CD4-positive, alpha-beta memory T cell (primary cell): ENCODE results near the gene ADGRL3. TPM values are rescaled to one million over a fixed set of nuclear protein-coding genes. Genes with fewer than 3 reads are reported as not detected.
A peak's percentile ranks its signal among the peaks of the same experiment; 100 is the strongest.

Source experiments
- CTCF ChIA-PET: fragments of 350-600 bp; sonication (Branson Sonifier 250); formaldehyde crosslinking; loops from one replicate; lab custom pipeline; 2021; ENCODE audit warnings: inconsistent platforms; ENCODE audit not compliant: partially characterized antibody; lab: Charles Lee
- POLR2A ChIA-PET: fragments of 350-600 bp; sonication (Branson Sonifier 250); formaldehyde crosslinking; loops from one replicate; lab custom pipeline; 2021; ENCODE audit not compliant: partially characterized antibody; lab: Charles Lee
- DNase-seq, 5 donors: peaks; one replicate each; pipeline versions ENCODE4 v3.0.0 to v3.0.0-alpha.2; 2020 to 2022; ENCODE audit warnings: mixed read lengths in 1 of 5
- H3K27ac ChIP-seq: one replicate; pipeline ENCODE4 v1.7.0; 2013; ENCODE audit warnings: low read depth, low read length
- H3K27me3 ChIP-seq: 2 replicates; pipeline ENCODE4 v1.7.0; 2013; ENCODE audit warnings: mild to moderate bottlenecking, low read length, moderate library complexity; ENCODE audit not compliant: insufficient read depth
- H3K36me3 ChIP-seq: 2 replicates; pipeline ENCODE4 v1.7.0; 2013; ENCODE audit warnings: mild to moderate bottlenecking, low read length, moderate library complexity; ENCODE audit not compliant: insufficient read depth
- H3K4me1 ChIP-seq: 2 replicates; pipeline ENCODE4 v1.7.0; 2013; ENCODE audit warnings: mild to moderate bottlenecking, low read length, moderate library complexity; ENCODE audit not compliant: insufficient read depth
- H3K4me3 ChIP-seq, 2 donors: one replicate each; pipeline ENCODE4 v1.7.0; 2013; ENCODE audit warnings: low read length in 2 of 2, mild to moderate bottlenecking in 1 of 2
- H3K9me3 ChIP-seq, 2 donors: one replicate each; pipeline ENCODE4 v1.7.0; 2013; ENCODE audit warnings: low read length in 2 of 2, control low read depth in 1 of 2; ENCODE audit not compliant: control insufficient read depth in 1 of 2
- H3K27ac Mint-ChIP-seq, 7 donors: one replicate each; pipeline ENCODE4 v1.8.0; 2020 to 2021; ENCODE audit warnings: mixed read lengths in 7 of 7, mild to moderate bottlenecking in 6 of 7, inconsistent platforms in 3 of 7, moderate library complexity in 3 of 7
- H3K27me3 Mint-ChIP-seq, 2 donors: one replicate each; pipeline ENCODE4 v1.8.0; 2020 to 2021; ENCODE audit warnings: mixed read lengths in 2 of 2
- H3K36me3 Mint-ChIP-seq, 2 donors: one replicate each; pipeline ENCODE4 v1.8.0; 2020 to 2021; ENCODE audit warnings: mixed read lengths in 2 of 2, inconsistent platforms in 1 of 2, mild to moderate bottlenecking in 1 of 2
- H3K4me1 Mint-ChIP-seq, 4 donors: one replicate each; pipeline ENCODE4 v1.8.0; 2020 to 2021; ENCODE audit warnings: mixed read lengths in 4 of 4, mild to moderate bottlenecking in 1 of 4
- H3K4me3 Mint-ChIP-seq, 8 donors: one replicate each; pipeline ENCODE4 v1.8.0; 2020 to 2021; ENCODE audit warnings: mixed read lengths in 8 of 8, mild to moderate bottlenecking in 7 of 8, moderate library complexity in 6 of 8, inconsistent platforms in 3 of 8
- H3K9me3 Mint-ChIP-seq, 8 donors: one replicate each; pipeline ENCODE4 v1.8.0; 2020 to 2021; ENCODE audit warnings: mixed read lengths in 8 of 8, mild to moderate bottlenecking in 5 of 8, inconsistent platforms in 3 of 8, moderate library complexity in 1 of 8
- intact Hi-C: fragments of 100-400 bp; cut with micrococcal nuclease; formaldehyde crosslinking; loops from one replicate; pipeline ENCODE4 v1.15.1; 2023
- polyA plus RNA-seq, 2 donors: library from polyadenylated mRNA; unstranded; fragments of 300-500 nt; fragmentation: Illumina TruSeq; gene quantifications; one replicate each; pipeline ENCODE4 v1.2.3, GENCODE V29; 2021
- total RNA-seq, 2 experiments: library from RNA; stranded (reverse); gene quantifications; one replicate each; pipeline ENCODE4 v1.2.3, GENCODE V29; 2021

ADGRL3 gene
- total and polyA plus RNA-seq, 4 experiments from 2014 or later = not detected

DNA sequence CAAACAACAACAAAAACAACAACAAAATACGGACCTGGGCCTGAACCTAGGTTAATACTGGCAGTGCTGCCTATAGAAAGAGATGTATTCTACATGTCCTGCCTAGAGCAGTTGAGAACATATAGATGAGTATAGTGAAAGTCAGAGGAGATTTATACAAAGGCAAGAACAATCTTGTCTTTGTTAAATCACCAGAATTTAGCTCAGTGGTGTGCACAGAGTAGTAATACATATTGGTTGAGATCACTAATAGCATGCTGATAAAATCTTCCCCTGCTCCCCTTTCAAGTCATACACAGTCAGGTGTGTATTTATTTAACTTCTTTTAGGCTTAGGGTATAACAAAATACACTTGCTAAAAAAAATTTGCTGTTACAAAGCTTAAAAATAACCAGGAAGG lies 247.8 kb downstream of the ADGRL3 start:
- no peaks in the 10 kb centered on the region for H3K36me3 ChIP-seq
- intact Hi-C loops = no loop called here
- ChIA-PET CTCF (interaction anchor here (0.8 kb wide), 1 partner anchor 14 kb away, joined by 3 read pairs; no protein-coding TSS in a partner anchor), POLR2A (no interaction called here)
- H3K27ac ChIP-seq = no peak overlapping the region
- no peaks in the 10 kb centered on the region for H3K27me3 ChIP-seq
- Mint-ChIP-seq H3K9me3 (peaks cover 0 to 20% (median 3%) of the 10 kb centered on the region in 8 donors), H3K27me3 (no peaks in the 10 kb centered on the region), H3K36me3 (no peaks in the 10 kb centered on the region), H3K4me3 (no peak overlapping the region), H3K27ac (no peak overlapping the region), H3K4me1 (no peaks in the 10 kb centered on the region)
- DNase-seq = no peak
- no peaks in the 10 kb centered on the region for H3K4me1 ChIP-seq
- H3K9me3 ChIP-seq = no peaks in the 10 kb centered on the region
- H3K4me3 ChIP-seq = no peak overlapping the region

- H3K4me1 Mint-ChIP-seq = no peaks in the 10 kb centered on the region
- Histone ChIP-seq H3K4me1 (no peaks in the 10 kb centered on the region), H3K27ac (no peak overlapping the region), H3K9me3 (no peaks in the 10 kb centered on the region), H3K27me3 (no peaks in the 10 kb centered on the region), H3K36me3 (no peaks in the 10 kb centered on the region), H3K4me3 (no peak overlapping the region)
- ChIA-PET POLR2A (no interaction called here), CTCF (no interaction called here)
- H3K36me3 Mint-ChIP-seq = no peaks in the 10 kb centered on the region
- intact Hi-C loops = no loop called here
- no peaks in the 10 kb centered on the region for H3K27me3 Mint-ChIP-seq
- H3K9me3 Mint-ChIP-seq = peaks cover 0 to 18% (median 2%) of the 10 kb centered on the region in 8 donors
- no peak overlapping the region for H3K4me3 Mint-ChIP-seq
- no peak overlapping the region for H3K27ac Mint-ChIP-seq
- no peak for DNase-seq
These were observed 251.8 kb downstream of the ADGRL3 start for GRCh38 chr4:61451935-61452334.

- DNase-seq = no peak
- Mint-ChIP-seq H3K27ac (no peak overlapping the region), H3K9me3 (peaks cover 0 to 25% (median 10%) of the 10 kb centered on the region in 8 donors), H3K36me3 (no peaks in the 10 kb centered on the region), H3K4me3 (no peak overlapping the region), H3K4me1 (no peaks in the 10 kb centered on the region), H3K27me3 (no peaks in the 10 kb centered on the region)
- Histone ChIP-seq H3K27me3 (no peaks in the 10 kb centered on the region), H3K4me3 (no peak overlapping the region), H3K9me3 (peaks cover 0 to 3% of the 10 kb centered on the region in 2 donors), H3K36me3 (no peaks in the 10 kb centered on the region), H3K27ac (no peak overlapping the region), H3K4me1 (no peaks in the 10 kb centered on the region)
- CTCF ChIA-PET = interaction anchor here (1.3 kb wide), 1 partner anchor 14 kb away, joined by 3 read pairs; no protein-coding TSS in a partner anchor
- intact Hi-C loops = no loop called here
- POLR2A ChIA-PET = no interaction called here
These were observed 261.8 kb downstream of the ADGRL3 start for GRCh38 chr4:61461956-61462355.

DNA sequence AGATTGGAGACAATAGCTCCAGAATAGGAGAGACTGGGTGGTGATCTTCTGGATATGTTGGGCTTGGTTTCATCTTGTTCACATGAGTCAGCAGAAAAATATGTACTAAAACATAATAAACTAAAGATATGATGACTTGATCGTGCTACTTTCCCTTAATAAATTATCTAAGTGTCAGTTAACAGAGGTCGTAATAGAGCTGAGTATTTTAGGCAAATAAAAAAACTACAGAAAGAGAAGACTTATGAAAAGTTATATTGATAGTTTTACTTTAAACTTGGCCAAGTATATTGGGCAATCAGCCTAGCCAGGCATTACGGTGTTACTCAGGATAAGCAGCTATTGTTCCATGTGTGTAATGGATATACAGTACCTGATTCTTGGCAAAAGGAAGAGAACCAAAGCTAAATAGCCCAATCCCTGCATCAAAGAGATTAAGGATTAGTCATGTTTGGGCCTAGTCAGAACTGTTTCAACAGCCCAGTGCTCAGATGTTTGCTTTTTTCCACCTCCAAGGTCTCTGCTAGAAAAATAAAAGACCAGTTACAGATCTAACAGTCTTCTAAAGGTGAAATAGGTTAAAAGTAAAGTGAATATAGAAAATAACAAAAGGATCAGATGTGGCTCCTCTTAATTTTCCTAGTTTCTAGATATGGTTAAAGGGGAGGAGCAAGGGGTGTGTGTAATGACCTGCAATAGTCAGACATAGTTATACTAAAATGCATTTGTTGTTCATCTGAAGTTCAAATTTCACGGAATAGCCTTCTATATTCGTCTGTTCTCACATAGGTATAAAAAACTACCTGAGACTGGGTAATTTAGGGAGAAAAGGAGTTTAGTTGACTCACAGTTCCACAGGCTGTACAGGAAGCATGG lies 262.6 kb downstream of the ADGRL3 start:
- intact Hi-C loops = no loop called here

GRCh38 chr4:61468024-61468720 lies 268.0 kb downstream of the ADGRL3 start:
- POLR2A ChIA-PET = no interaction called here
- no peak overlapping the region for H3K27ac Mint-ChIP-seq
- no peaks in the 10 kb centered on the region for H3K36me3 Mint-ChIP-seq
- H3K4me3 Mint-ChIP-seq = no peak overlapping the region
- DNase-seq = no peak
- no peaks in the 10 kb centered on the region for H3K27me3 ChIP-seq
- H3K4me3 ChIP-seq = no peak overlapping the region
- peaks cover 0 to 30% (median 4%) of the 10 kb centered on the region in 8 donors for H3K9me3 Mint-ChIP-seq
- H3K36me3 ChIP-seq = no peaks in the 10 kb centered on the region
- H3K4me1 Mint-ChIP-seq = no peaks in the 10 kb centered on the region
- H3K27me3 Mint-ChIP-seq = no peaks in the 10 kb centered on the region
- no peak overlapping the region for H3K27ac ChIP-seq
- intact Hi-C loops = no loop called here
- no peaks in the 10 kb centered on the region for H3K4me1 ChIP-seq
- no peaks in the 10 kb centered on the region for H3K9me3 ChIP-seq
- CTCF ChIA-PET = no interaction called here

More for the DNA sequence above, 262.6 kb downstream of the ADGRL3 start:
- CTCF ChIA-PET = interaction anchor here (1.3 kb wide), 1 partner anchor 15 kb away, joined by 3 read pairs; no protein-coding TSS in a partner anchor
- POLR2A ChIA-PET = no interaction called here
- Histone ChIP-seq H3K9me3 (peaks cover 0 to 3% of the 10 kb centered on the region in 2 donors), H3K27ac (no peak overlapping the region), H3K27me3 (no peaks in the 10 kb centered on the region), H3K4me3 (no peak overlapping the region), H3K4me1 (no peaks in the 10 kb centered on the region), H3K36me3 (no peaks in the 10 kb centered on the region)
- no peak for DNase-seq
- Mint-ChIP-seq H3K27ac (peak overlapping the region in 1 of 7 donors; percentile 62), H3K9me3 (peaks cover 2 to 28% (median 10%) of the 10 kb centered on the region in 8 donors), H3K36me3 (no peaks in the 10 kb centered on the region), H3K27me3 (no peaks in the 10 kb centered on the region), H3K4me1 (no peaks in the 10 kb centered on the region), H3K4me3 (no peak overlapping the region)

GRCh38 chr4:61473306-61473705 lies 273.2 kb downstream of the ADGRL3 start:
- no peaks in the 10 kb centered on the region for H3K27me3 ChIP-seq
- H3K36me3 ChIP-seq = no peaks in the 10 kb centered on the region
- intact Hi-C loops = no loop called here
- Mint-ChIP-seq H3K36me3 (no peaks in the 10 kb centered on the region), H3K4me3 (no peak overlapping the region), H3K4me1 (no peaks in the 10 kb centered on the region), H3K27ac (no peak overlapping the region), H3K9me3 (peaks cover 0 to 20% (median 1%) of the 10 kb centered on the region in 8 donors), H3K27me3 (no peaks in the 10 kb centered on the region)
- ChIA-PET CTCF (no interaction called here), POLR2A (no interaction called here)
- no peak overlapping the region for H3K4me3 ChIP-seq
- H3K9me3 ChIP-seq = no peaks in the 10 kb centered on the region
- DNase-seq = no peak
- no peaks in the 10 kb centered on the region for H3K4me1 ChIP-seq
- H3K27ac ChIP-seq = no peak overlapping the region

GRCh38 chr4:61478340-61478739 lies 278.2 kb downstream of the ADGRL3 start:
- POLR2A ChIA-PET = no interaction called here
- no peak for DNase-seq
- Mint-ChIP-seq H3K4me3 (no peak overlapping the region), H3K9me3 (peaks cover 0 to 7% (median 1%) of the 10 kb centered on the region in 8 donors), H3K27ac (no peak overlapping the region), H3K4me1 (no peaks in the 10 kb centered on the region), H3K36me3 (no peaks in the 10 kb centered on the region), H3K27me3 (no peaks in the 10 kb centered on the region)
- no peaks in the 10 kb centered on the region for H3K9me3 ChIP-seq
- no peaks in the 10 kb centered on the region for H3K27me3 ChIP-seq
- H3K4me3 ChIP-seq = no peak overlapping the region
- intact Hi-C loops = no loop called here
- H3K27ac ChIP-seq = no peak overlapping the region
- H3K36me3 ChIP-seq = no peaks in the 10 kb centered on the region
- CTCF ChIA-PET = no interaction called here
- H3K4me1 ChIP-seq = no peaks in the 10 kb centered on the region
